GM19025 (cell line): ENCODE measurements around the gene FHIT.
"Not testable (repeated sequence)": the region's sequence is repeated elsewhere in the genome, so short reads cannot be mapped to it uniquely, and the experiment has no call there.

ENCODE experiments used
- ATAC-seq: cut with Tn5 transposase; IDR thresholded peaks from one replicate; pipeline ENCODE4 v1.9.1; 2021; ENCODE audit warnings: mild to moderate bottlenecking, low read depth, moderate library complexity; ENCODE audit not compliant: unreplicated experiment

The FHIT gene

GRCh38 chr3:60672337-60672736, 578.9 kb downstream of the FHIT start:
- not testable (repeated sequence) for ATAC-seq

GRCh38 chr3:60669636-60670035, 581.6 kb downstream of the FHIT start:
- ATAC-seq: no peak

GRCh38 chr3:60660026-60660425, 591.2 kb downstream of the FHIT start:
- no peak for ATAC-seq

- ATAC-seq: no peak
Measured at GRCh38 chr3:60659098-60659497, 592.2 kb downstream of the FHIT start.

GRCh38 chr3:60657972-60658371, 593.3 kb downstream of the FHIT start:
- ATAC-seq: no peak

GRCh38 chr3:60652829-60653228, 598.4 kb downstream of the FHIT start:
- ATAC-seq: no peak

GRCh38 chr3:60651799-60652198, 599.5 kb downstream of the FHIT start:
- no peak for ATAC-seq

- no peak for ATAC-seq
Measured at GRCh38 chr3:60650171-60650570, 601.1 kb downstream of the FHIT start.

- ATAC-seq: no peak
Measured at GRCh38 chr3:60645801-60646200, 605.5 kb downstream of the FHIT start.

GRCh38 chr3:60643831-60644230, 607.4 kb downstream of the FHIT start:
- no peak for ATAC-seq

GRCh38 chr3:60641354-60641753, 609.9 kb downstream of the FHIT start:
- no peak for ATAC-seq

- ATAC-seq: no peak
Measured at GRCh38 chr3:60636846-60637245, 614.4 kb downstream of the FHIT start.

- ATAC-seq: no peak
Measured at GRCh38 chr3:60633644-60634043, 617.6 kb downstream of the FHIT start.

- ATAC-seq: no peak
Measured at GRCh38 chr3:60631509-60631908, 619.7 kb downstream of the FHIT start.

GRCh38 chr3:60630953-60631352, 620.3 kb downstream of the FHIT start:
- ATAC-seq: no peak

GRCh38 chr3:60629816-60630215, 621.4 kb downstream of the FHIT start:
- ATAC-seq: no peak

GRCh38 chr3:60622349-60622748, 628.9 kb downstream of the FHIT start:
- ATAC-seq: no peak

GRCh38 chr3:60617188-60617587, 634.1 kb downstream of the FHIT start:
- ATAC-seq: no peak

GRCh38 chr3:60613769-60614303, 637.4 kb downstream of the FHIT start:
- no peak for ATAC-seq

GRCh38 chr3:60610441-60611112, 640.7 kb downstream of the FHIT start:
- no peak for ATAC-seq

GRCh38 chr3:60609446-60609845, 641.8 kb downstream of the FHIT start:
- ATAC-seq: no peak

- ATAC-seq: no peak
Measured at GRCh38 chr3:60603860-60604259, 647.4 kb downstream of the FHIT start.

GRCh38 chr3:60600848-60601247, 650.4 kb downstream of the FHIT start:
- ATAC-seq: no peak
